ENCODE measurements around the gene OR8B12.

DNA sequence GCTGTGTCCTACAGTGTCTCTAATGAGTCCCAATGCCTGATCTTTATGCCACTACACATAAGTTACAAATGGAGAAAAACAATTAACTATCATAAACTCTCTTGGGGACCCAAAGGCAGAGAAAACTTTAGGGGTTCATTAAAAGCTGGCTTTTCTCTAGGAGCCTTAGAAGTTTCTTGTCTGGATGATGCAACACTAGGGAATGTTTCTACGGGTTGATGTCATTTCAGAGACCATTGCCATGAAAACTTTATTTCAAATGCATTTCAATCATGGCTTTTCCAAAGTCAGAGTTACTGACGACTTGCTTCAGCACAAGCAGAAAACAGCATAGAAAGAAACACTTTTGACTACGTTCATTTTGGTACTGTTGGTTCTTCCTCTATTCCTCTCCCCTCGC is 8.5 kb upstream of the OR8B12 start:
- TF ChIP-seq EZH2phosphoT487 (IDR thresholded peaks at IDR 0.05; ENCODE audit: insufficient read depth, low read depth), result no peak
- TF ChIP-seq EZH2 (IDR thresholded peaks at IDR 0.05; ENCODE audit: insufficient read depth, poor library complexity, severe bottlenecking), result no peak
